HG03575 (cell line): ENCODE results near the gene IGSF9B.

ENCODE experiments used
- ATAC-seq: cut with Tn5 transposase; IDR thresholded peaks from one replicate; pipeline ENCODE4 v1.9.1; 2021; ENCODE audit not compliant: unreplicated experiment, insufficient number of reproducible peaks, low FRiP score; ENCODE audit errors: extremely low read depth

IGSF9B gene

DNA sequence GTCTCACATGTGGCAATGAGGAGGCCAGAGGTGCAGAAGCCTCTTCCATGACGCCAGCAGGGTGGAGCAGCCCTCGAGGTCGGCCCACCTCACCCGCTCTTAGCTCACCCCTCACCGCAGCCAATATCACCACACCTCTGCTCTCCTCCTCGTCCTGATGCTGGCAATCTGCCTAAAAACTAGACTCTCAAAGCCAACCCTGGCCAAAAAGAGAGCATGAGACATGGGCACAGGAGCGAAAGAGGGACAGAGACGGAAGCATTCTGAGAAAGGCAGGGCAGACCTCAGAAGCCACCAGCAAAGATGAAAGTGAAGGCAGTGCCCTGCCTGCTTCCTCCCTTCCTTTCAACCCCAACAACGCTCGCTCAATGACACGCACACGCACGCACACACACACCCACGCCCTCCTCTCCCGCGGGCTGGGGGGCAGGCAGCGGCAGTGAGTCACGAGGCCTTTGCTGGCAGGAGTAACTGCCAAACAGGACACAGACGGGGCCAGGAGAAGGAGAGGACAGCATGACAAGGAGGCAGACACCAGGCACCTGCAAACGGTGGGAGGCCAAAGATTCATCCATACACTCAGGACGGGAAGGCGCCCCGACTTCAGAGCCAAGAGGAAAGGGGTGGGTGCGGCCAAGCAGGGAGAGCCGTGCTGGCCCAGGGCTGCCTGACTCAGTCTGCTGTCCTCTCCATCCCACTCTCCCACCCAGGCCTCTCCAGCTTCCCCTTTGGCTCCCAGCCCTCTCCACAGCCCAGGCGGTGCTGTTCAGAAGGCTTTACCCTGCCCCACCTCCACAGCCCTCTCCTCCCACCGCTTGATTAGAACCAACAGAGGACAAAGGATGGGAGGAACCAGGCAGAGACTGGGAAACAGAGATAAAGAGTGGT, 11.4 kb downstream of the IGSF9B start:
- ATAC-seq: no peak

DNA sequence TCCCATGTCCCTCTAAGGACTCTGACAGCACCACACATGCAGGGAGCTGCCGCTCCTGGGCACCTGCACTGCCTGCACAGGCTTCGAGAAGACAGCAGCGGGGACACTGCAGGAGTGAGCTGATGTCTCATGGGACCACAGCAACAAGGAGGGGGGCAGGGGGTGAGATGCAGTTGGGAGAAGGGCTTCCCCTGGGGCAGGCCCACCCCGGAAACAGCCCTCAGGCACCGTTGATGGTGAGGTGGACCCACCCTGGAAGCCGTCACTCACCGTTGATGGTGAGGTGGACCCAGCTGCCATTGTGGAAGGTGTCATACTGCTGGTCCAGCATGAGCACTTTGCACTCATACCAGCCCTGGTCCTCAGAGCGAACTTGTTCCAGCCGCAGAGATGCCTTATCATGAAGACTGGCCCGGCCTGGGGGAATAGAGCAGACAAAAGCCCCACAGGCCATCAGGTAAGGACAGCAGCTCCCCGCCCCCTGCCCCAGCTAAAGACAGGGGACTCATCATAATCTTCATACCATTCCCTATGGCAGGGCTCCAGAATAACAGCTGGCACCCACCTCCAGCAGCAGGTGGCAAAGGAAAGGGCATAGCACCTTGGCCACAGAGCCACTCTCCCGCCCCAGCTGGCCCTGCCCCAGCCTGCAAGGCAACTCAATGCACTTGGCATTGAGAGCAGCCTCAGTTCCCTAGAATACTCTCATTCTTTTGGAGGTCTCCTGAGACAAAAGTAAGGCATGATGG, 12.6 kb downstream of the IGSF9B start:
- no peak for ATAC-seq

DNA sequence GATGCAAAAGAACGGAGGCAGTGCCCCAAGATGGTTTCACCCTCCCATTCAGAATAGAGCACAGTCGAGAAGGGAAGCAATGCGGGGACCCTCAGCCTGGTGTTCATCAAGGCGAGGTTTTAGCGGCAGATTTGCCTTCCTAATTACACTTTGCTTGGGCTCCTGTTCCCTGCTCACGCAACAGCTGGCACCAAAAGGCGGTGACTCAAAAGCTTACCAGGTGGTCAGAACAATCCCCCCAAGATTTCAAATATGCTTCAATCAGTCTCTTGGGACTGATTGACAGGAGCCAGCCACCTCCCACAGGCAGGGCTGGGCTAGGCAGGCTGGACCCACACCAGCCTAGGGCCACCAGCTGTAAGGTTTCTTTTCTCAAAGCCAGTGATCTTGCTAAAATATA, 14.2 kb downstream of the IGSF9B start:
- no peak for ATAC-seq

DNA sequence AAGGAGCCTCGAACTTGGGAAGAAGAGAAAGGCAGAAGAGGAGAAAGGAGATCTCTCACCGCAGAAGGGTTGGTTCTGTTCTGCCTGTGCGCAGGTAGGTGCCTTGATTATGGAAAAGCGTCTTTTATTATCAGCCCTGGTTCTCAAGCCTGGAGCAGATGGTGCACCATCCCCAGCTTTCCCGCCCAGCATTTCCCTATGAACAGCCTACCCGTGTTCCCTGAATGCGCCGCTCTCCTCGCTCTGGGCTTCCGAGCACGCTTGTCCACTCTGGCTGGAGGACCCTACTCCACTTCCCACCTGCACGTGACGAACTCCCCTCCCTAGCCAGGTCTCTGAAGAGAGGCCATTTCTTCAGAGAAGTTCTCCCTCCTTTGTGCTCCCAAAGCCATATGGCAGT, 15.2 kb downstream of the IGSF9B start:
- ATAC-seq: no peak

DNA sequence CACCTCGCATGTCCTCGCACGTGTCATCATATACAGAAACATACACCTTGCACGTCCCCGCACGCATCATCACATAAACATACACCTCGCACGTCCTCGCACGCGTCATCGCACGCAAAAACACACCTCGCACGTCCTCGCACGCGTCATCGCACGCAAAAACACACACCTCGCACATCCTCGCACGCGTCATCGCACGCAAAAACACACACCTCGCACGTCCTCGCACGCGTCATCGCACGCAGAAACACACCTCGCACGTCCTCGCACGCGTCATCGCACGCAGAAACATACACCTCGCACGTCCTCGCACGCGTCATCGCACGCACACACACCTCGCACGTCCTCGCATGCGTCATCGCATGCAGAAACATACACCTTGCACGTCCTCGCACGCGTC, 16.7 kb downstream of the IGSF9B start:
- no peak for ATAC-seq

DNA sequence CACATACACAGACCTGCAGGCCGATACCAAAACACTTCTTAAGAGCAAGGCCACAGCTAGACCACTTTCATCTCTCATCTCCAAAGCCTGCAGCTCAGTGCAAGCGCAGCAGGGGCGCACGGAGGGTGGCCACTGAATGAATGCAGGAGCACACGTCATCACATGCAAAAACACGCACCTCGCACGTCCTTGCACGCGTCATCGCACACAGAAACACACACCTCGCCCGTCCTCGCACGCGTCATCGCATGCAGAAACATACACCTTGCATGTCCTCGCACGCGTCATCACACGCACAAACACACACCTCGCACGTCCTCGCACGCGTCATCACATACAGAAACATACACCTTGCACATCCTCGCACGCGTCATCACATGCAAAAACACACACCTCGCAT, 17.2 kb downstream of the IGSF9B start:
- no peak for ATAC-seq

DNA sequence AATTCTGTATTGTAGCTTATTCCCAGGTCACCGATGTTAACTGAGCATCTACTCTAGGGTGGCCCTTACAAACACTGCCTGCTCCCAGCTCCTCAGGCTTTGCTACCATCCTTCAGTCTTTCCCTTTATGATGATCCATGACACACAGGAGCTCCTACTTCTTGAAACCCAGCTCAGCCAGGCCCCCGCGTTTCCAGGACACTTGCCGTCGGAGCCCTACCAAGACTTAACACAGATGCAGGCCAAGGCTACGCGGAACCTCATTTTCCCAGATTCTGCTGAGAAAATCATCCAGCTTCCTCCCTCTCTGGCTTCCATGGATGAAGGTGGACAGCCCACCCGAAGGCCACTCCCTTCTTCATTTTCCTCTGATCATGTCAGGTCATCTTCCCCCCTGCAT, 18.6 kb downstream of the IGSF9B start:
- no peak for ATAC-seq

DNA sequence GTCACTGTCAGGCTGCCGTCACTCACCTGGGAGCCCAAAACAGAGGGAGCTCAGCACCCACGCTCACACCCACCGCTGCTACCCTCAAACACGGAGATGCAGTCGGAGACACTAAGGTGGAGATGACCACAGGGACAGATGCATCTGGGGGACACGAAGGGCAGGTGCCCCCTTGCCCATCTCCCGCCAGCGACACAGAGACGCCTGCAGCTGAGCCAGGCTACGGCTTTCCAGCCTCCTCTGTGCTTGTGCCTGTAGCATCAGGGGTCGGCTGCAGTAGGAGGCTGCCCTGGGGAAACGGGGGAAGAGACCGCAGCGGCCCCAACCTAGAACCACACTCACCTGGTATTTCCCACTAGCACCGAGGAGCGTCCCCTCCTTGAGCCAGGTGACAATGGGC, 19.3 kb downstream of the IGSF9B start:
- no peak for ATAC-seq

DNA sequence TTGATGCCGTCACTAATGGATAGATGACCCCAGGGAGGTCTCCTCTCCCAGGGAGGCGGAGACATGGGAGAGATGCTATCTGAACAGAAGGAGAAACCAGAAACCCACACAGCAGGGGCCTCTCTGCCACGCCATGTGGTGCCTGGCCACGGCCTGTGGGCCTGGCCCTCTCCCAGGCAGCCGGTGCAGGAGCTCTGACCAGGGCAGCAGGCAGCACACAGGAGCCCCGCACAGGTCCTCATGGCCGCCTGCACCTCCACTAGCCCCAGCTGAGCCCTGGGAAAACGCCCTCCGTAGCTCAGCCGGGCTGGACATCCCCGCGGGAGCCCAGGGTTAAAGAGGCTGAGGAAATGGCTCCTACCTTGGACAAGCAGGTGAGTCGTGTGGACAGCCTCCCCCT, 19.8 kb downstream of the IGSF9B start:
- ATAC-seq: no peak

DNA sequence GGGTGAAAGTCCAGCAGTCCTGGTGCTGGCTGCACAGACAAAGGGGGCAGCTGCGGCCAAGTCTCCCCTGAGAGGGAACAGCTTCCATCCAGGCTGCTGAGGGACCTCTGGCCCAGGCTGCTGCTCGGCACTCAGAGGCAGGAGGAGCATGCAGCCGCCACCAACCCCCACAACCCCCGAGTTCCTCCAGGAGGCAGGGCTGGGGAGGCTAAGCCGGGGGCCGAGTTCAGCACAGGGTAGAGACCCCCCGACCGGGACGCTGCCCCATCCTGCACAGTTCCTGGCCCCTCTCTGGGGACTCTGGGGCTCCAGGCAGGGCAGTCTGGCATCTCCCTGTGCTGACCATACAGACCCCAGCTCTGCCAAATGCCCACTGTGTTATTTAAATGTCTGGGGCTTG, 20.2 kb downstream of the IGSF9B start:
- ATAC-seq: no peak

DNA sequence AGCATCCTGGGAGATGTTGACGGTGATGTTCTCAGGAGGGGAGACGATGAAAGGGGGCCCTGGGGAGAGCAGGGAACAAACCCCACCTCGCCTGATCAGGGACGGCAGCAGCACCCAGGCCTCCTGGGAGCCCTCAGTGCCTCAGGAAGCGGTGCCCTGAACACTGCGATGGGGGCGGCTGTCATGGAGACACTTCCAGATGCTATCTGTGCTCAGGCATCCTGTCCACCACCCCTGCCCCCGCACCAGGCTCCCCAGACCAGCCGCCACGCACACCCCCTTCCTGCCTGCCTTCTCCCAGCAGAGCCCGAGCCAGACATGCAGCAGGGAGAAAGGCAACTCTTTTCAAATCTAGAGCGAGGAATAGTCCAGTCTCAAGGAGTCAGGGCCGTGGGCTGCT, 20.6 kb downstream of the IGSF9B start:
- no peak for ATAC-seq

DNA sequence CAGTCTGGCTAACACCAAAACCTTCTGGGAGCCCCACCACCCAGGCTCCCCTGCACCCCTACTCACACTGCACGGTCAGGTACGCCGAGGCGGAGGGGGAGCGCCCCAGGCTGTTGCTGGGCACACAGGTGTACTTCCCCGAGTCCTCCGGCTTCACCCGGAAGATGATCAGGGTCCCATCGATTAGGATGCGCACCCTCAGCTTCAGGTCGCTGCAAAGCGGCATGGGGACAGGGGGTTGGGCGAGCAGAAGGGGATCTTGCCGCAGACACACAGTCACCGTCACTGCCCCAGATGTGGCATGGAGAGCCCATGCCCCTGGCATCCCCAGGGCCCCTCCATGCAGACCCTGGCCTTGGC, 21.2 kb downstream of the IGSF9B start:
- no peak for ATAC-seq

DNA sequence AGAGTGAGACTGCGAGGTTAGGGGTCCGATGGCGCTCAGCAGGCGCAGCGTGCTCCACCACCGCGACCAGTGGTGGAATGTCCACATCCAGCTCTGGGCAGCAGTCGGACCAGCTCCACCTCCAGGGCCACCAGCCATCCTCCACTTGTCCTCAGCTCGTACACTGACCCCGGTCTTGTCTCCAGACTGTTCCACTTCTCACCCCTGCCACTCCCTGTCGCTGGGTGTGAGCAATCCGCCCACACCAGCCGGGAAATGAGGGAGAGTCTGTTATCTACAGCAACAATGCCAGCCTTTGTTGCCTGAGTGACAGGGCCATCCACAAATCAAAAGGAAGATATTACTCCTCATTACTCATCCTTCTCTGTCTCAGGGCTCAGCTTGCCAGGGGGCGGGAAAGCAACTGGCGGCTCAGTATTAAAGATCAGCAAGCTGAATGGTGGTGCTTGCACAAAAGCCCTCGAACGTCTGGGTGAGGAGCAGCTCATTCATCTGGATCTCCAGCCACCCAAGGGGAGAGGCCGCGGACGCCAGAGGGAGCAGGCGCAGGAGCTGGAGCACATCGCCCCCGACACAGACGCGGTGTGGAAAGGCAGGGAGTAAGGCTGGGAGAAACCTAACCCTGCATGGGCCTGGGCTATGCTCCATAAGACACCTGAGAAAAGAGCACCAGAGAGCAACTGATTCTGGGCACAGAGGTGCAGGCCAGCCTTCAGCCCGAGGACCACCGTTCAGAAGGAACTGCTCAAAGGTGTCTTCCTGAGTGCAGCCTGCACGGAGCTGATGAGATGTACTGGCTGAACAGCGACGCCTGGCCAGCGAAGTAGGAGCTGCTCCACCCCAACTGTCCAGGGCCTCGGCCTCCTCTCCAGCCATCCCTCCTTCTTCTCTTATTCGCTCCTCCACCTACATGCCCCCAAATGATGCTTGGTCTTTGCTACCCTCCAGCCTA, 21.9 kb downstream of the IGSF9B start:
- ATAC-seq: no peak

DNA sequence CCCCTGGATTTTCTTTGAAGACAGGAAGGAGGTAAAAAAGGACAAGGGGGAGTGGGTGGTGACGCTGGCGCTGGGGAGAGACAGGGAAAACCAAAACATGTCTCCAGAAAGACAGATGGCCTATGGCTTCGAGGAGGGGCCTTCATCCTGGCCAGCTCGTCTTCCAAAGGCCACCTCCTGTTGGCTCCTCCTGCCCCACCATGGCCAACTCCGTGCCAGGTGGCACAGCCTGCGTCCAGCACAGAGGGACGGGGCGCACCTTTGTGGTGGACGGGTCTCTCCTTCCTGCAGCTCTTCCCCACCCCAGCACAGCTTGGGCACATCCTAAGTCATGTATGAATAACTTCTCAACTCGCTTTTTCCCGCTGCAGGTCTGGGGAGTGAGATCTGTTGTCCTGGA, 22.7 kb downstream of the IGSF9B start:
- ATAC-seq: no peak

DNA sequence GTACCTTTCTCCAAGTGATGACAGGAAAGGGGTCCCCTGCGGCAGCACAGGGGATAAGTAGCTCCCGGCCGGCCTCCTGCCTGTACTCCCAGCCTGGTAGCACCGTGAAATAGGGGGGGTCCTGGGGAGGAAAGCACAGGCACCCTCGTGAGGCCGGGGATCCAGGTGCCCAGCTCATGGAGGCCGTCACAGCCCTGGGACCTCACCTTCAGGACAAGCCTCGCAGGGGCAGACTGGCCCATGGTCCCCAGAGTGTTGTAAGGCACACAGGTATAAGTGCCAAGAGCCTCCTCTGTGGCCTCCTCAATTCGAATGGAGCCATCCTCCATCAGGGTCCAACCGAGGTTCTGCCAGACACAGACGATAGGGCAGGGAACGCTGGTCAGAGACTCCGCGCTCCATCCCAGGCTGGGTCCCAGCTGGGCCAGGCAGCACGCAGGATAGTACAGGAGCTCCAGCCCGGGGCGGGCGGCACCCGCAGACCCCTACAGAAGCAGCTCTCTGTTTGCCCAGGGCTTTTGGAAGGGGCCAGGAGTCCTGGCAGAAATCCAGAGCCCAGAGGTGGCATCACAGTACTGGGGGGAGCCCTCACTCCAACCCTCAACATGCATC, 25.2 kb downstream of the IGSF9B start:
- ATAC-seq: no peak

DNA sequence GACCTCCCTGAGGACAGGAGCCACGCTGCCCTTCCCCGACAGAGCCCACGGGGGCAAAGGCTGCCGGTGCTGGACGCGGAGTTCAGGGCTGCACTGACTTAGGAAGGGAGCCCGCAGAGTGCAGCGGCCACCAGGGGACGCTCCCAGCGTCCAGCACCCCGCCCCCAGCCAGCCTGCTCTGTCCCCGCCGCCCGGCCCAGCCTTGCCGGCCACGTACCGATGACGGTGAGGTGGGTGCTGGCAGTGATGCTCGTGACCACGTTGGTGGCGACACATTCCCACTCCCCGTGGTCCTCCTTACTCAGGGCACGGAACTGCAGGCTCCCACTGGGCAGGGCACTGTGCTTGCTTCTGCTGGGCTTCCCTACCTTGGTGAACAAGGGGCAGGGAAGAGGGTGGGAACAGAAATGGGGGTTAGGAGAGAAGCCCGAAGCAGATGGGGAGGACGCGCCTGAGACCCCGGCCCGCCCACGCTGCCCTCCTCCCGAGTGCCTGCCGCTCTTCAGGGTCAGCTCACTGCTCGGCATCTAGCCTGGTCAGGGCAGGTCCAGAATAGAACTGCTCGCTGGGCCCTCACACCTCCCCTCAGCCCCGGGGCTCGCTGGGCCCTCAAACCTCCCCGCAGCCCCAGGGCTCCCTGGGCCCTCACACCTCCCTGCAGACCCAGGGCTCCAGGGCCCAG, 25.9 kb downstream of the IGSF9B start:
- no peak for ATAC-seq

DNA sequence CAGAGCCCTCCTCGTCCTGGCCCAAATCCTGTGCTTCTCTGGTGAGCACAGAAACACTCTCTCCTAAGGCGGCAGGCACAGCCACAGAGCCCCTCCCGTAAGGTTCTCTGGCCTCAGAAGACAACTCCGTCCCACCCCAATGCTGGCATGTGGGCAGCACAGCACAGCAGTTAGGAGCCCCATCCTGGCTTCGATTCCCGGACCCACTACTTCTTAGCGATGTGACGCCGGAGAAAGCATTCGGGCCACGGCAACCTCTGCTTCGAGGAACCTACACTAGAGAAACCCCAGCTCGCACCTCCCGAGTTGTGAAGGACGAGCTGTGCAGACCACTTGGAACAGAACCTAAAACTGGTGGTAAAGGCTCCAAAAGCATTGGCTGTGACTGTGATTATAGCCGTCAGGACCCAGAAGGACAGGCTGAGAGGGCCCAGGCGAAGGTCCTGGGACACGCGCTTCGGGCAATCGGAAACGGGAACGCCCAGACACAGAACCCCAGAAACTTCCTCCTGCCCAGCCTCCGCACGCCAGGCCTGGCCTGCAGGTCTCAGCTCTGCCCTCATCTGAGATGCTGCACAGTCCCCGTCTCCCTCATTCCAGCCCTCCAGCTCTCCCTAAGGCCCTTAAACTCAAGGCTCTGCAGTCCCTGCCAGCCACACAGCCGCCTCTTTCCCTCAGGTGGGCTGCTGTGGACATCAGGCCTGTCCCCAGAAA, 26.6 kb downstream of the IGSF9B start:
- ATAC-seq: no peak
